ENCODE measurements around the gene CHST11.

DNA sequence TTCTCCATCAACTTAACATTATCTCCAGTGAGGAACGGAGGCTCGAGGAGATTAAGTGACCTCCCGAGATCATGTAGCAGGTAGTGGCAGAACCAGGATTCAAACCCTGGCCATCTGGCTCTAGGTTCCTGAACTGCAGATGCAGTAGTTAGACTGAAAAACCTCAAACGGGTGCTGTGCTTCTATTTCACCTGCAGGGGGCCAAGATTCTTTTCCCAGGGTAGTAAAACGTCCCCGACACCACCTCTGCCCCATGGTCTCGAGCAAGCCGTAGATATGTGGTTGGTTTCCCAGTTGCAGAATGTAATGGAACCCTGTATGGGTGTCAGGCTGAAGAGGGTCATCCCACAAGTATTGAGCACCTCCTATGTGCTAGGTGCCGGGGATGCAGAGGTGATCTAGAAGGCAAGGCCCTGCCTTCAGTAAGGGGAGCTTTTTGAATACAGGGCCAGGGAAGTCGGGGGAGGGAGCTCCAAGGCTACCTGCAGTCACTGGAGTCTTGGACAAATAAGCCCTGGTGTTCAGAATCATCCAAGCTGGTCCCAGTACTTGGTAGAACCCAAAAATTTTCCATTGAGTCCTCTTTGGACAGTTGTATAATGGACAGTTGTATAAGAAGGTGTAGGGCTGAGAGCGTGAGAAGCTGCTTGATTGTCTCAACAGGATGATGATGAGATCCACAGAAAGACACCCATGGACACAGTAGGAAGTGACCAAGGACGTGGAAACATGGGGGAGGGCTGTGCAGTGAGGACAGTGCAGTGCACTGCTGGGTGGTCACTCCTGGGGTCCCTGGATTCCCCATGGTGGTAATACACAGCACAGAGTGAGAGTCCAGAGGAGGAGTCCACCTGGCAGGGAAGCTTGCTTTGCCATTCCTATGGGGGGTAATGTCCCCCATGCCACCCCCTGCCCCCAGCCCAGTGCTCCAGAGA, 197.2 kb downstream of the CHST11 start:
- TF ChIP-seq, protein P1, sequence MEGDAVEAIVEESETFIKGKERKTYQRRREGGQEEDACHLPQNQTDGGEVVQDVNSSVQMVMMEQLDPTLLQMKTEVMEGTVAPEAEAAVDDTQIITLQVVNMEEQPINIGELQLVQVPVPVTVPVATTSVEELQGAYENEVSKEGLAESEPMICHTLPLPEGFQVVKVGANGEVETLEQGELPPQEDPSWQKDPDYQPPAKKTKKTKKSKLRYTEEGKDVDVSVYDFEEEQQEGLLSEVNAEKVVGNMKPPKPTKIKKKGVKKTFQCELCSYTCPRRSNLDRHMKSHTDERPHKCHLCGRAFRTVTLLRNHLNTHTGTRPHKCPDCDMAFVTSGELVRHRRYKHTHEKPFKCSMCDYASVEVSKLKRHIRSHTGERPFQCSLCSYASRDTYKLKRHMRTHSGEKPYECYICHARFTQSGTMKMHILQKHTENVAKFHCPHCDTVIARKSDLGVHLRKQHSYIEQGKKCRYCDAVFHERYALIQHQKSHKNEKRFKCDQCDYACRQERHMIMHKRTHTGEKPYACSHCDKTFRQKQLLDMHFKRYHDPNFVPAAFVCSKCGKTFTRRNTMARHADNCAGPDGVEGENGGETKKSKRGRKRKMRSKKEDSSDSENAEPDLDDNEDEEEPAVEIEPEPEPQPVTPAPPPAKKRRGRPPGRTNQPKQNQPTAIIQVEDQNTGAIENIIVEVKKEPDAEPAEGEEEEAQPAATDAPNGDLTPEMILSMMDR (optimal IDR thresholded peaks at IDR 0.05 in 1 of 3, IDR thresholded peaks at IDR 0.05 in 1 of 3, conservative IDR thresholded peaks at IDR 0.05 in 1 of 3; ENCODE audit: extremely low read depth in 1 of 3, insufficient read depth in 2 of 3, low read length in 3 of 3): peak; percentile 33 to 34 (median 33)
- no peak for TF ChIP-seq EZH2 (IDR thresholded peaks at IDR 0.05; ENCODE audit: low read length)
